Testis (tissue), 3 donors: ENCODE results near the gene ATP8B2. TPM values are rescaled to one million over a fixed set of nuclear protein-coding genes. Genes with fewer than 3 reads are reported as not detected.
"Not testable (repeated sequence)": the region's sequence is repeated elsewhere in the genome, so short reads cannot be mapped to it uniquely, and the experiment has no call there.

Experiments used
- DNase-seq: peaks from one replicate; pipeline ENCODE4 v3.0.0-alpha.2; 2019
- H3K27ac ChIP-seq, 2 donors: fragments of 200-600 bp; sonication (generic); one replicate each; pipeline ENCODE4 v1.5.1; 2019
- H3K27me3 ChIP-seq: fragments of 200-600 bp; sonication (generic); one replicate; pipeline ENCODE4 v1.5.1; 2019
- H3K36me3 ChIP-seq: fragments of 200-600 bp; sonication (generic); one replicate; pipeline ENCODE4 v1.5.1; 2017; ENCODE audit warnings: low read depth; ENCODE audit errors: missing control alignments
- H3K4me1 ChIP-seq: fragments of 200-600 bp; sonication (generic); one replicate; pipeline ENCODE4 v1.5.1; 2019
- H3K4me3 ChIP-seq, 2 donors: fragments of 200-600 bp; sonication (generic); one replicate each; pipeline ENCODE4 v1.5.1; 2017 to 2019
- H3K9me3 ChIP-seq: fragments of 200-600 bp; sonication (generic); one replicate; pipeline ENCODE4 v1.5.1; 2017
- POLR2A ChIP-seq: fragments of 450-650 bp; IDR thresholded peaks from one replicate; pipeline ENCODE4 v1.6.1; 2017; ENCODE audit warnings: antibody characterized with exemption, mild to moderate bottlenecking, moderate library complexity
- WGBS, 2 donors: methylation state at CpG; one replicate each; pipeline ENCODE4 v1.1.5; 2018; 5-methylcytosine and 5-hydroxymethylcytosine counted together
- intact Hi-C: fragments of 100-400 bp; cut with DNase I; formaldehyde crosslinking; loops from one replicate; pipeline ENCODE4 v1.15.1; 2023; ENCODE audit warnings: low total_unique reads
- polyA plus RNA-seq: library from polyadenylated mRNA; stranded (reverse); fragments of 350-450 nt; fragmentation: Illumina TruSeq; extraction: RNeasy Lipid Tissue Mini Kit (QIAGEN cat#74804); gene quantifications from one replicate; pipeline ENCODE4 v1.2.3, GENCODE V29; 2014; ENCODE audit warnings: low read depth, low replicate concordance; ENCODE audit not compliant: insufficient read depth
- total RNA-seq, 2 donors: library from RNA; depleted of rRNA; stranded (reverse); fragments of >200 nt; gene quantifications; one replicate each; pipeline ENCODE4 v1.2.3, GENCODE V29; 2016
- TF ChIP-seq, protein P1 (sequence below), 3 experiments: fragments of 450-650 bp in 2 of 3; fragments of 200-600 bp in 1 of 3; sonication (generic) in 1 of 3; IDR thresholded peaks; one replicate each; pipeline ENCODE4 v1.5.1; 2016 to 2019; ENCODE audit warnings: antibody characterized with exemption in 3 of 3, mild to moderate bottlenecking in 2 of 3, moderate library complexity in 1 of 3

The ATP8B2 gene
- total and polyA plus RNA-seq, 3 donors from 2014 or later: 50.9 to 204 (median 179) TPM

DNA sequence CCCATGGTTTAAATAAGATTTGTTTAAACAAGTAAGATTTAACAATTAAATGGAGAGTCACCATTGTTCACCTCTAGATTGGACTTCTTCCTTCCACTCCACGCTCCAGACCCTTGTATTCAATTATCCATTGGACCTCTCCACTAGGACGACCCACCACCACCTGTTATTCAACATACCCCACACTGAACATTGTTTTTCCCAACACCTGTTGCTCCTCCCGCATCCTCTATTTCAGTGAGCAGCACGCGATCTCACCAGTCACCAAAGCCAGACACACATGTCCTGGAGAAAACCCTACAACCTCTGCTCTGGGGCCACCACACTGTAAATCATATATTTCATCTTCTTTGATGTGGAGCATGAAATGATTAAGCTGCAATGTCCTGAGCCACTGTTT is 28.6 kb downstream of the ATP8B2 start:
- intact Hi-C loops: no loop called here

GRCh38 chr1:154358519-154358918 is 33.2 kb downstream of the ATP8B2 start:
- intact Hi-C loops: no loop called here
- H3K4me3 ChIP-seq: no peak overlapping the region
- WGBS, 2 donors: 91 to 98% methylated on average over 7 to 8 of the region's 8 CpGs
- no peak overlapping the region for H3K27ac ChIP-seq
- H3K4me1 ChIP-seq: peaks cover 10% of the 10 kb centered on the region
- H3K36me3 ChIP-seq: no peaks in the 10 kb centered on the region
- TF ChIP-seq POLR2A: no peak
- TF ChIP-seq, protein P1, sequence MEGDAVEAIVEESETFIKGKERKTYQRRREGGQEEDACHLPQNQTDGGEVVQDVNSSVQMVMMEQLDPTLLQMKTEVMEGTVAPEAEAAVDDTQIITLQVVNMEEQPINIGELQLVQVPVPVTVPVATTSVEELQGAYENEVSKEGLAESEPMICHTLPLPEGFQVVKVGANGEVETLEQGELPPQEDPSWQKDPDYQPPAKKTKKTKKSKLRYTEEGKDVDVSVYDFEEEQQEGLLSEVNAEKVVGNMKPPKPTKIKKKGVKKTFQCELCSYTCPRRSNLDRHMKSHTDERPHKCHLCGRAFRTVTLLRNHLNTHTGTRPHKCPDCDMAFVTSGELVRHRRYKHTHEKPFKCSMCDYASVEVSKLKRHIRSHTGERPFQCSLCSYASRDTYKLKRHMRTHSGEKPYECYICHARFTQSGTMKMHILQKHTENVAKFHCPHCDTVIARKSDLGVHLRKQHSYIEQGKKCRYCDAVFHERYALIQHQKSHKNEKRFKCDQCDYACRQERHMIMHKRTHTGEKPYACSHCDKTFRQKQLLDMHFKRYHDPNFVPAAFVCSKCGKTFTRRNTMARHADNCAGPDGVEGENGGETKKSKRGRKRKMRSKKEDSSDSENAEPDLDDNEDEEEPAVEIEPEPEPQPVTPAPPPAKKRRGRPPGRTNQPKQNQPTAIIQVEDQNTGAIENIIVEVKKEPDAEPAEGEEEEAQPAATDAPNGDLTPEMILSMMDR (IDR thresholded peaks at IDR 0.05): no peak
- H3K9me3 ChIP-seq: no peaks in the 10 kb centered on the region
- no peak for DNase-seq
- no peaks in the 10 kb centered on the region for H3K27me3 ChIP-seq

More for the DNA sequence above, 28.6 kb downstream of the ATP8B2 start:
- Histone ChIP-seq H3K36me3 (no peaks in the 10 kb centered on the region), H3K4me3 (no peak overlapping the region), H3K27me3 (no peaks in the 10 kb centered on the region), H3K9me3 (no peaks in the 10 kb centered on the region), H3K4me1 (peaks cover 32% of the 10 kb centered on the region), H3K27ac (peak overlapping the region; percentile 19 to 70)
- TF ChIP-seq POLR2A: no peak
- TF ChIP-seq, protein P1 (IDR thresholded peaks at IDR 0.05): no peak
- no peak for DNase-seq
- WGBS, 2 donors: 87 to 89% methylated on average over 5 of the region's 5 CpGs

DNA sequence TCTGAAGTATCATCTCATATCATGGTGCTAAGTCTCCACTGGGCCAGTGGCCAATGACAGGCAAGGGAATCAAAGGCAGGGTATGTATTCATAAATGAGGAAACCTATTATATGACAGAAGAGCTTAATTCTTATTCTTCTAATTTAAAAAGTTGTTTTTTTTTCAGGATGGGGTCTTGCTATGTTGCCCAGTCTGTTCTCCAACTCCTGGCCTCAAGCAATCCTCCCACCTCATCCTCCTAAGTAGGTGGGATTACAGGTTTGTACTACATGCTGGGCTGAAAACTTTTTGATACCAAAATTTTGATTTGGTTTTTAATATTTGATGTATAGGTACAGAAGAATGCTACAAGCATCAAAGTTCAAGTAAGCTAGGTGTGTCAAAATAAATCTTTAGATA is 35.0 kb downstream of the ATP8B2 start:
- Histone ChIP-seq H3K27me3 (no peaks in the 10 kb centered on the region), H3K27ac (no peak overlapping the region), H3K36me3 (no peaks in the 10 kb centered on the region), H3K9me3 (no peaks in the 10 kb centered on the region), H3K4me1 (no peaks in the 10 kb centered on the region), H3K4me3 (no peak overlapping the region)
- DNase-seq: no peak
- intact Hi-C loops: no loop called here
- TF ChIP-seq, protein P1 (IDR thresholded peaks at IDR 0.05): no peak
- TF ChIP-seq POLR2A: no peak

- H3K27me3 ChIP-seq, DNase-seq, H3K4me1 ChIP-seq, H3K27ac ChIP-seq, H3K36me3 ChIP-seq, H3K9me3 ChIP-seq, intact Hi-C loops, H3K4me3 ChIP-seq: not testable (repeated sequence)
- WGBS, 2 donors: 91 to 95% methylated on average over 5 of the region's 5 CpGs
Observed at GRCh38 chr1:154360881-154361280, 35.6 kb downstream of the ATP8B2 start.

GRCh38 chr1:154361357-154361756 is 36.0 kb downstream of the ATP8B2 start:
- WGBS, 2 donors: 67 to 68% methylated on average over 3 of the region's 3 CpGs
- Histone ChIP-seq H3K27ac (no peak overlapping the region), H3K36me3 (no peaks in the 10 kb centered on the region), H3K9me3 (no peaks in the 10 kb centered on the region), H3K4me3 (no peak overlapping the region), H3K4me1 (no peaks in the 10 kb centered on the region), H3K27me3 (no peaks in the 10 kb centered on the region)
- intact Hi-C loops: no loop called here
- no peak for DNase-seq
- TF ChIP-seq, protein P1 (IDR thresholded peaks at IDR 0.05): no peak
- no peak for TF ChIP-seq POLR2A
